ENCODE results near the gene TOP1.

TOP1 gene

GRCh38 chr20:41094353-41095055 is 65.9 kb downstream of the TOP1 start:
- no peak overlapping the region for H3K4me2 ChIP-seq (ENCODE audit: insufficient read depth, low read length)
- DNase-seq, result no peak
- H3K79me2 ChIP-seq (ENCODE audit: insufficient read depth, low read length), result no peaks in the 10 kb centered on the region; the same call in 1 of the 2 replicates
- no peak overlapping the region for H3K27ac ChIP-seq (ENCODE audit: low read length)
- H3K9me3 ChIP-seq (ENCODE audit: insufficient read depth, low read length, severe bottlenecking), result no peaks in the 10 kb centered on the region
- H4K20me1 ChIP-seq (ENCODE audit: insufficient read depth, low read length), result peaks cover 14% of the 10 kb centered on the region
- H3K4me3 ChIP-seq (ENCODE audit: low read depth in 1 of 2, low read length in 2 of 2), result no peak overlapping the region
- H3K9ac ChIP-seq (ENCODE audit: low read depth, low read length), result no peak overlapping the region
- H3K36me3 ChIP-seq (ENCODE audit: insufficient read depth, low read length), result peaks cover 89% of the 10 kb centered on the region
- no peak for TF ChIP-seq EZH2 (IDR thresholded peaks at IDR 0.05; ENCODE audit: borderline replicate concordance, low read depth, low read length, severe bottlenecking)
- TF ChIP-seq, protein P1, sequence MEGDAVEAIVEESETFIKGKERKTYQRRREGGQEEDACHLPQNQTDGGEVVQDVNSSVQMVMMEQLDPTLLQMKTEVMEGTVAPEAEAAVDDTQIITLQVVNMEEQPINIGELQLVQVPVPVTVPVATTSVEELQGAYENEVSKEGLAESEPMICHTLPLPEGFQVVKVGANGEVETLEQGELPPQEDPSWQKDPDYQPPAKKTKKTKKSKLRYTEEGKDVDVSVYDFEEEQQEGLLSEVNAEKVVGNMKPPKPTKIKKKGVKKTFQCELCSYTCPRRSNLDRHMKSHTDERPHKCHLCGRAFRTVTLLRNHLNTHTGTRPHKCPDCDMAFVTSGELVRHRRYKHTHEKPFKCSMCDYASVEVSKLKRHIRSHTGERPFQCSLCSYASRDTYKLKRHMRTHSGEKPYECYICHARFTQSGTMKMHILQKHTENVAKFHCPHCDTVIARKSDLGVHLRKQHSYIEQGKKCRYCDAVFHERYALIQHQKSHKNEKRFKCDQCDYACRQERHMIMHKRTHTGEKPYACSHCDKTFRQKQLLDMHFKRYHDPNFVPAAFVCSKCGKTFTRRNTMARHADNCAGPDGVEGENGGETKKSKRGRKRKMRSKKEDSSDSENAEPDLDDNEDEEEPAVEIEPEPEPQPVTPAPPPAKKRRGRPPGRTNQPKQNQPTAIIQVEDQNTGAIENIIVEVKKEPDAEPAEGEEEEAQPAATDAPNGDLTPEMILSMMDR (IDR thresholded peaks at IDR 0.05; ENCODE audit: borderline replicate concordance, extremely low read depth, low read length, poor library complexity, severe bottlenecking), result no peak
- H2AFZ ChIP-seq (ENCODE audit: low read depth, low read length), result no peak overlapping the region
- ATAC-seq (ENCODE audit: insufficient read depth, low read depth), result 0 out of 3 replicates have a peak, but pooled peaks have one; percentile 25
- no peaks in the 10 kb centered on the region for H3K27me3 ChIP-seq (ENCODE audit: insufficient read depth, low read length, poor library complexity)
- H3K4me1 ChIP-seq (ENCODE audit: insufficient read depth, low read length), result no peaks in the 10 kb centered on the region

- no peak overlapping the region for H2AFZ ChIP-seq (ENCODE audit: low read depth, low read length)
- no peaks in the 10 kb centered on the region; the same call in 1 of the 2 replicates for H3K79me2 ChIP-seq (ENCODE audit: insufficient read depth, low read length)
- no peak overlapping the region for H3K4me2 ChIP-seq (ENCODE audit: insufficient read depth, low read length)
- ATAC-seq (ENCODE audit: insufficient read depth, low read depth), result peak; percentile 83
- no peak overlapping the region for H3K27ac ChIP-seq (ENCODE audit: low read length)
- H3K36me3 ChIP-seq (ENCODE audit: insufficient read depth, low read length), result peaks cover 91% of the 10 kb centered on the region
- no peaks in the 10 kb centered on the region for H3K4me1 ChIP-seq (ENCODE audit: insufficient read depth, low read length)
- DNase-seq, result peak; percentile 60
- no peaks in the 10 kb centered on the region for H3K27me3 ChIP-seq (ENCODE audit: insufficient read depth, low read length, poor library complexity)
- H3K9ac ChIP-seq (ENCODE audit: low read depth, low read length), result no peak overlapping the region
- peaks cover 12% of the 10 kb centered on the region for H4K20me1 ChIP-seq (ENCODE audit: insufficient read depth, low read length)
- TF ChIP-seq, protein P1 (IDR thresholded peaks at IDR 0.05; ENCODE audit: borderline replicate concordance, extremely low read depth, low read length, poor library complexity, severe bottlenecking), result peak; percentile 94
- TF ChIP-seq EZH2 (IDR thresholded peaks at IDR 0.05; ENCODE audit: borderline replicate concordance, low read depth, low read length, severe bottlenecking), result no peak
- H3K4me3 ChIP-seq (ENCODE audit: low read depth in 1 of 2, low read length in 2 of 2), result no peak overlapping the region
- no peaks in the 10 kb centered on the region for H3K9me3 ChIP-seq (ENCODE audit: insufficient read depth, low read length, severe bottlenecking)
Observed at GRCh38 chr20:41095110-41095969, 66.7 kb downstream of the TOP1 start.

DNA sequence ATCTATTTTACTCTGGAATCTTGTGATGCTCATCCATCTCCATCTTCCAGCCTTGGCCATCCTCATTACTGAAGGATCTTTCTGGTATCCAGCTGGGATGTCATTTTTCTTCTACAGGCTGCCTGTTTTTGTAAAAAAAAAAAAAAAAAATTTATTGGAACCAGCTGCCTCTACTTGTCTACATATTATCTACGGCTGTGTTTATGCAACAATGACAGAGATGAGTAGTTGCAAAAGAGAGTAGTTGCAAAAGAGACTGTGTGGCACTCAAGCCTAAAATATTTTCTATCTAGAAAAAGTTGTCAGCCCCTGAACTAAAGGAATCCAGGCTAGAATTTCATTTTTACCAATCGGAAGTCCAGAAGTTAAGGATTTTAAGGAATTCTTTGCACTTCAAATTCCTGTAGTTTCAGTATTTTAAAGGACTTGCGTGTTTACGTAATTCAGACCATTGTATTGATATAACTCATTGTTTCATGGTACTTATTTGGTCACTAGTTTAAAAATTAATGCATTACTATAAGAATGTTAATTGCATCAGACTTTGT is 70.2 kb downstream of the TOP1 start:
- ATAC-seq (ENCODE audit: insufficient read depth, low read depth), result no peak
- Histone ChIP-seq H3K4me2 (ENCODE audit: insufficient read depth, low read length) (no peak overlapping the region), H3K79me2 (ENCODE audit: insufficient read depth, low read length) (no peaks in the 10 kb centered on the region; the same call in 1 of the 2 replicates), H3K27ac (ENCODE audit: low read length) (no peak overlapping the region), H3K9ac (ENCODE audit: low read depth, low read length) (no peak overlapping the region), H4K20me1 (ENCODE audit: insufficient read depth, low read length) (peaks cover 6% of the 10 kb centered on the region; the same call in 1 of the 2 replicates), H2AFZ (ENCODE audit: low read depth, low read length) (no peak overlapping the region), H3K27me3 (ENCODE audit: insufficient read depth, low read length, poor library complexity) (no peaks in the 10 kb centered on the region), H3K4me3 (ENCODE audit: low read depth in 1 of 2, low read length in 2 of 2) (no peak overlapping the region), H3K9me3 (ENCODE audit: insufficient read depth, low read length, severe bottlenecking) (no peaks in the 10 kb centered on the region), H3K4me1 (ENCODE audit: insufficient read depth, low read length) (no peaks in the 10 kb centered on the region), H3K36me3 (ENCODE audit: insufficient read depth, low read length) (peaks cover 96% of the 10 kb centered on the region)
- DNase-seq, result no peak
- TF ChIP-seq EZH2 (IDR thresholded peaks at IDR 0.05; ENCODE audit: borderline replicate concordance, low read depth, low read length, severe bottlenecking), result no peak
- TF ChIP-seq, protein P1 (IDR thresholded peaks at IDR 0.05; ENCODE audit: borderline replicate concordance, extremely low read depth, low read length, poor library complexity, severe bottlenecking), result no peak
